IMR-90 (cell line): Measurements from ENCODE around the gene LAMC3. TPM values are rescaled to one million over a fixed set of nuclear protein-coding genes. Genes with fewer than 3 reads are reported as not detected.

Experiments used
- ATAC-seq: fragments of 200-7000 bp; cut with Tn5 transposase; 2 replicates; pipeline ENCODE4 v1.9.1; 2020; ENCODE audit warnings: low read depth, mild to moderate bottlenecking, moderate library complexity
- BruUV-seq: library from RNA; stranded (reverse); fragments of 400-500 nt; replicated peaks from 2 replicates; lab custom pipeline; 2021; lab: Mats Ljungman, UMichigan
- CTCF ChIA-PET: fragments of 300-600 bp; formaldehyde crosslinking; extraction: SDS; loops from one replicate; lab custom pipeline; 2021; ENCODE audit warnings: antibody characterized with exemption; lab: Yijun Ruan, JAX
- POLR2A ChIA-PET: fragments of 300-600 bp; sonication (Branson Sonifier 250); formaldehyde crosslinking; loops from one replicate; lab custom pipeline; 2022; ENCODE audit warnings: antibody characterized with exemption; ENCODE audit not compliant: unreplicated experiment; lab: Charles Lee
- DNase-seq: peaks from one replicate; pipeline ENCODE4 v3.0.0; 2013
- H2AFZ ChIP-seq: replicated peaks from 2 replicates; pipeline ENCODE3; 2013; ENCODE audit warnings: low read length, mild to moderate bottlenecking; ENCODE audit not compliant: poor library complexity
- H2AK5ac ChIP-seq: 2 replicates; pipeline ENCODE4 v1.6.1; 2013; ENCODE audit warnings: low read depth, low read length, inconsistent platforms
- H2AK9ac ChIP-seq: replicated peaks from 2 replicates; pipeline ENCODE3; 2013; ENCODE audit warnings: mild to moderate bottlenecking, low read depth, low read length, moderate library complexity; ENCODE audit not compliant: poor library complexity
- H2BK120ac ChIP-seq: 2 replicates; pipeline ENCODE4 v1.6.1; 2013; ENCODE audit warnings: low read depth, low read length, inconsistent platforms
- H2BK15ac ChIP-seq: 3 replicates; pipeline ENCODE4 v1.6.1; 2013; ENCODE audit warnings: low read depth, low read length, inconsistent platforms
- H2BK20ac ChIP-seq: 2 replicates; pipeline ENCODE4 v1.6.1; 2013; ENCODE audit warnings: low read depth, mild to moderate bottlenecking, inconsistent platforms, low read length, moderate library complexity
- H2BK5ac ChIP-seq: 2 replicates; pipeline ENCODE4 v1.6.1; 2013; ENCODE audit warnings: mild to moderate bottlenecking, low read depth, low read length, inconsistent platforms; ENCODE audit not compliant: poor library complexity, severe bottlenecking
- H3K14ac ChIP-seq: replicated peaks from 2 replicates; pipeline ENCODE4 v1.6.1; 2013; ENCODE audit warnings: low read depth, low read length, inconsistent platforms
- H3K18ac ChIP-seq: 2 replicates; pipeline ENCODE4 v1.6.1; 2013; ENCODE audit warnings: low read depth, low read length, control low read depth
- H3K23ac ChIP-seq: 2 replicates; pipeline ENCODE4 v1.6.1; 2013; ENCODE audit warnings: low read depth, low read length, inconsistent platforms
- H3K27ac ChIP-seq: 2 replicates; pipeline ENCODE4 v1.5.1; 2013; ENCODE audit warnings: mild to moderate bottlenecking, control low read depth, low read length; ENCODE audit not compliant: insufficient read depth
- H3K27me3 ChIP-seq: 2 replicates; pipeline ENCODE4 v1.6.1; 2013; ENCODE audit warnings: low read length; ENCODE audit not compliant: control insufficient read depth, insufficient read depth
- H3K36me3 ChIP-seq: 2 replicates; pipeline ENCODE4 v1.6.1; 2013; ENCODE audit warnings: low read length, mixed read lengths; ENCODE audit not compliant: control insufficient read depth, insufficient read depth
- H3K4ac ChIP-seq: 2 replicates; pipeline ENCODE4 v1.6.1; 2013; ENCODE audit warnings: low read depth, low read length, inconsistent platforms
- H3K4me1 ChIP-seq: 2 replicates; pipeline ENCODE4 v1.6.1; 2013; ENCODE audit warnings: low read length, mixed read lengths; ENCODE audit not compliant: control insufficient read depth, insufficient read depth
- H3K4me2 ChIP-seq: 2 replicates; pipeline ENCODE4 v1.6.1; 2013; ENCODE audit warnings: low read depth, mild to moderate bottlenecking, control low read depth, low read length, moderate library complexity
- H3K4me3 ChIP-seq: 2 replicates; pipeline ENCODE4 v1.5.1; 2013; ENCODE audit warnings: low read depth, mild to moderate bottlenecking, control low read depth, low read length, moderate library complexity; ENCODE audit not compliant: insufficient read depth
- H3K56ac ChIP-seq: 2 replicates; pipeline ENCODE4 v1.6.1; 2013; ENCODE audit warnings: low read length, inconsistent platforms; ENCODE audit not compliant: insufficient read depth; ENCODE audit errors: extremely low read depth
- H3K79me1 ChIP-seq, 2 experiments: 2 replicates each; pipeline ENCODE4 v1.6.1; 2013; ENCODE audit warnings: low read length in 2 of 2, inconsistent platforms in 1 of 2, low read depth in 1 of 2
- H3K9ac ChIP-seq: 2 replicates; pipeline ENCODE4 v1.6.1; 2013; ENCODE audit warnings: low read depth, low read length, control low read depth
- H3K9me1 ChIP-seq: 2 replicates; pipeline ENCODE4 v1.6.1; 2013; ENCODE audit warnings: low read length, inconsistent platforms; ENCODE audit not compliant: insufficient read depth
- H3K9me3 ChIP-seq: 2 replicates; pipeline ENCODE4 v1.6.1; 2013; ENCODE audit warnings: low read length; ENCODE audit not compliant: control insufficient read depth, insufficient read depth
- H4K20me1 ChIP-seq: 2 replicates; pipeline ENCODE4 v1.6.1; 2013; ENCODE audit warnings: low read length, inconsistent platforms; ENCODE audit not compliant: insufficient read depth
- H4K5ac ChIP-seq: 2 replicates; pipeline ENCODE4 v1.6.1; 2013; ENCODE audit warnings: mild to moderate bottlenecking, low read depth, low read length, control low read depth
- H4K8ac ChIP-seq, 2 experiments: 2 replicates each; pipeline ENCODE4 v1.6.1; 2013; ENCODE audit warnings: low read depth in 2 of 2, low read length in 2 of 2, control low read depth in 1 of 2, inconsistent platforms in 1 of 2
- H4K91ac ChIP-seq: 2 replicates; pipeline ENCODE4 v1.6.1; 2013; ENCODE audit warnings: low read depth, low read length, inconsistent platforms; ENCODE audit not compliant: insufficient read depth
- MAFK ChIP-seq: IDR thresholded peaks from 2 replicates; pipeline ENCODE4 v1.6.1; 2012; ENCODE audit warnings: low read depth, low read length, improper control_type of control experiment
- RCOR1 ChIP-seq: IDR thresholded peaks from 2 replicates; pipeline ENCODE4 v1.6.1; 2012; ENCODE audit warnings: mild to moderate bottlenecking, low read length, improper control_type of control experiment; ENCODE audit not compliant: insufficient replicate concordance
- whole genome bisulfite sequencing, 2 experiments: methylation state at CpG; one replicate each; pipeline versions ENCODE4 v1.1.5 to v1.1.7; 2013; ENCODE audit warnings: missing lambda C conversion rate in 2 of 2; ENCODE audit not compliant: insufficient read length in 1 of 2; ENCODE audit errors: extremely low coverage in 2 of 2; 5-methylcytosine and 5-hydroxymethylcytosine counted together
- dilution Hi-C: fragments of 300-500 bp; cut with HindIII; formaldehyde crosslinking; loops from one replicate; pipeline ENCODE4 v1.14.3; 2018; ENCODE audit warnings: low sequenced_read_pairs; ENCODE audit not compliant: unreplicated experiment
- in situ Hi-C: fragments of 300-500 bp; cut with MboI; formaldehyde crosslinking; loops from 3 replicates; pipeline ENCODE4 v1.14.3; 2019; ENCODE audit warnings: low sequenced_read_pairs, inconsistent platforms, mixed read lengths
- intact Hi-C: fragments of 100-400 bp; cut with micrococcal nuclease; formaldehyde crosslinking; loops from 2 replicates; pipeline ENCODE4 v1.10.0; 2022
- polyA plus RNA-seq, 3 experiments: library from polyadenylated mRNA; depleted of rRNA; stranded (reverse); fragments of >200 nt; gene quantifications; 2 replicates each; pipeline ENCODE4 v1.2.3, GENCODE V29; 2012; ENCODE audit warnings: low replicate concordance in 1 of 3
- total RNA-seq: library from RNA; depleted of rRNA; stranded (reverse); fragments of >200 nt; gene quantifications from 2 replicates; pipeline ENCODE4 v1.2.3, GENCODE V29; 2012

Gene LAMC3
- total and polyA plus RNA-seq, 2 of the 4 experiments (the other 2 are of a cell fraction): not detected

DNA sequence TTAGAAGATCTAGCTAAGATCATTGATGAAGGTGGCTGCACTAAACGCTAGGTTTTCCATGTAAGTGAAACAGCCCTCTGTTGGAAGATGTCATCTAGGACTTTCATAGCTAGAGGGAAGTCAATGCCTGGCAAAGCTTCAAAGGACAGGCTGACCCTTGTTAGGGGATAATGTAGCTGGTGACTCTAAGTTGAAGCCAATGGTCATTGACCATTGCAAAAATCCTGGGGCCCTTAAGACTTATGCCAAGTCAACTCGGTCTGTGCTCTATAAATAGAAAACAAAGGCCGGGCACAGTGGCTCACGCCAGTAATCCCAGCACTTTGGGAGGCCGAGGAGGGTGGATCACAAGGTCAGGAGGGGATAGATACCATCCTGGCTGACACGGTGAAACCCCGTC, 43.3 kb upstream of the LAMC3 start:
- no peak overlapping the region for H2AFZ ChIP-seq
- no peak overlapping the region for H2BK20ac ChIP-seq
- no peaks in the 10 kb centered on the region for H3K79me1 ChIP-seq
- ATAC-seq (no peak), DNase-seq (no peak)
- peaks cover 10% of the 10 kb centered on the region for H3K4me1 ChIP-seq
- no peaks in the 10 kb centered on the region for H4K20me1 ChIP-seq
- no peak overlapping the region for H3K4me3 ChIP-seq
- peaks cover 13% of the 10 kb centered on the region for H3K9me1 ChIP-seq
- dilution Hi-C loops: no loop called here
- no peak overlapping the region for H2AK9ac ChIP-seq
- WGBS, 2 experiments: 88% methylated on average over 4 of the region's 7 CpGs; no CpG with 5 or more reads in 1 of the 2 experiments
- in situ Hi-C loops: no loop called here
- 0 out of 2 replicates have a peak, but pooled peaks cover 1% of the 10 kb centered on the region for H3K27me3 ChIP-seq
- POLR2A ChIA-PET: no interaction called here
- intact Hi-C loops: no loop called here
- CTCF ChIA-PET: no interaction called here
- H2BK15ac ChIP-seq: no peak overlapping the region
- H3K9ac ChIP-seq: no peak overlapping the region
- TF ChIP-seq RCOR1 (no peak), MAFK (no peak)
- H3K14ac ChIP-seq: no peak overlapping the region
- no peak overlapping the region for H4K8ac ChIP-seq
- no peak overlapping the region for H4K5ac ChIP-seq
- H3K9me3 ChIP-seq: peaks cover 3% of the 10 kb centered on the region; the same call in 1 of the 2 replicates
- H4K91ac ChIP-seq: no peak overlapping the region
- no peaks in the 10 kb centered on the region for H3K36me3 ChIP-seq
- H2BK5ac ChIP-seq: no peak overlapping the region
- no peak overlapping the region for H3K27ac ChIP-seq
- no peak overlapping the region for H3K18ac ChIP-seq
- no peak overlapping the region for H3K4me2 ChIP-seq
- peak overlapping the region; percentile 56; the same call in 1 of the 2 replicates for H2AK5ac ChIP-seq
- no peak overlapping the region for H3K23ac ChIP-seq
- BruUV-seq: no TSS peak
- H3K4ac ChIP-seq: no peak overlapping the region
- no peak overlapping the region for H2BK120ac ChIP-seq
- H3K56ac ChIP-seq: no peak overlapping the region
